Right lobe of liver (tissue), 6 donors: ENCODE data around the gene TSPAN31. TPM values are rescaled to one million over a fixed set of nuclear protein-coding genes. Genes with fewer than 3 reads are reported as not detected.
A peak's percentile ranks its signal among the peaks of the same experiment; 100 is the strongest.

Source experiments
- ATAC-seq, 4 donors: fragments of 200-7000 bp; cut with Tn5 transposase; one replicate each; pipeline ENCODE4 v1.9.1; 2020; ENCODE audit warnings: mild to moderate bottlenecking in 4 of 4, moderate library complexity in 4 of 4
- DNase-seq, 3 donors: peaks; one replicate each; pipeline ENCODE4 v3.0.0-alpha.2; 2020
- H3K27ac ChIP-seq, 3 donors: fragments of 200-600 bp; one replicate each; pipeline ENCODE4 v1.8.0; 2022
- H3K27me3 ChIP-seq, 2 donors: fragments of 200-600 bp; one replicate each; pipeline ENCODE4 v1.8.0; 2022
- H3K36me3 ChIP-seq, 4 donors: fragments of 200-600 bp; sonication (generic) in 1 of 4; one replicate each; pipeline versions ENCODE4 v1.5.1 to v1.8.0; 2017 to 2022; ENCODE audit warnings: control low read depth in 1 of 4
- H3K4me1 ChIP-seq, 4 donors: fragments of 200-600 bp; sonication (generic) in 1 of 4; one replicate each; pipeline versions ENCODE4 v1.5.1 to v1.8.0; 2017 to 2022; ENCODE audit warnings: control low read depth in 1 of 4
- H3K4me3 ChIP-seq, 3 donors: fragments of 200-600 bp; one replicate each; pipeline ENCODE4 v1.8.0; 2022
- H3K9me3 ChIP-seq, 4 donors: fragments of 200-600 bp; sonication (generic) in 1 of 4; one replicate each; pipeline versions ENCODE4 v1.5.1 to v1.8.0; 2017 to 2022; ENCODE audit warnings: control low read depth in 1 of 4
- CTCF ChIP-seq, 4 donors: fragments of 200-600 bp in 3 of 4; fragments of 450-650 bp in 1 of 4; IDR thresholded peaks; one replicate each; pipeline versions ENCODE4 v1.5.1 to v1.8.0; 2016 to 2022; ENCODE audit warnings: antibody characterized with exemption in 4 of 4, mild to moderate bottlenecking in 2 of 4
- POLR2A ChIP-seq: fragments of 450-650 bp; IDR thresholded peaks from one replicate; pipeline ENCODE4 v1.6.1; 2017; ENCODE audit warnings: antibody characterized with exemption, mild to moderate bottlenecking
- WGBS: methylation state at CpG from one replicate; pipeline ENCODE4 v1.1.6; 2018; ENCODE audit warnings: low coverage, low lambda C conversion rate; ENCODE audit not compliant: insufficient coverage; ENCODE audit errors: missing lambda C conversion rate; 5-methylcytosine and 5-hydroxymethylcytosine counted together
- intact Hi-C, 2 donors: fragments of 100-400 bp; cut with DNase I; formaldehyde crosslinking; loops; one replicate each; pipeline versions ENCODE4 v1.11.2 to v1.14.1; 2022
- long read RNA-seq: library from polyadenylated mRNA; unstranded; transcript quantifications from one replicate; pipeline ENCODE4 v2.0.0, GENCODE V29; 2019
- total RNA-seq, 6 experiments: library from RNA; depleted of rRNA in 2 of 6; stranded (reverse); fragments of >200 nt in 2 of 6; fragmentation: NEBNext Ultra II Directional in 3 of 6; extraction: Animal tissue kit (Norgen Biotek cat#: 25700) in 3 of 6; gene quantifications; one replicate each; pipeline versions ENCODE4 v1.1.0 to v1.2.4, GENCODE V29; 2016 to 2023
- donor health status: DM: no; HTN: yes; CAD: no.
- donor health status: DM: no; HTN: no; CAD: no.
- donor health status: DM: no; HTN: no; CAD: no.
- donor health status: DM: no; HTN: yes; CAD: no.
- donor health status: DM: no; HTN: yes; CAD: no.

Gene TSPAN31
- total RNA-seq = 10 to 100 TPM; 15.1 to 34.4 (median 20.6) TPM
- long read RNA-seq, partial matches to known transcripts = 2 of 4 reads
- long read RNA-seq, other reads (novel, unspliced or antisense) = 0 of 4 reads

GRCh38 chr12:57744777-57745484 is at the start of gene TSPAN31:
TSS of gene TSPAN31 (plus strand) at chr12:57745039. CDS start at chr12:57745155, 116 bp downstream.
- intact Hi-C loops = no loop called here
- ATAC-seq (peak; percentile 91 to 96 (median 95)), DNase-seq (peak; percentile 96 to 98 (median 97))
- no peaks in the 10 kb centered on the region for H3K9me3 ChIP-seq
- no peaks in the 10 kb centered on the region for H3K27me3 ChIP-seq
- H3K27ac ChIP-seq = peak within 1 kb of the TSS; percentile 76 to 94 (median 93)
- H3K36me3 ChIP-seq = peaks cover 0 to 25% (median 13%) of the 10 kb centered on the region in 4 donors
- H3K4me1 ChIP-seq = peaks cover 0 to 8% (median 0%) of the 10 kb centered on the region in 4 donors
- WGBS = under 1% methylated on average over 22 of the region's 29 CpGs
- no peak for TF ChIP-seq CTCF (IDR thresholded peaks at IDR 0.05)
- peak; percentile 56 for TF ChIP-seq POLR2A
- peak within 1 kb of the TSS; percentile 73 to 82 (median 78) for H3K4me3 ChIP-seq

GRCh38 chr12:57695770-57696432 is 48.9 kb upstream of the TSPAN31 start:
- 82% methylated on average over 9 of the region's 11 CpGs for WGBS

GRCh38 chr12:57697076-57697475 is 47.8 kb upstream of the TSPAN31 start:
- intact Hi-C loops = no loop called here
- Histone ChIP-seq H3K36me3 (peaks cover 0 to 20% (median 10%) of the 10 kb centered on the region in 4 donors), H3K9me3 (no peaks in the 10 kb centered on the region), H3K4me1 (peaks cover 0 to 22% (median 9%) of the 10 kb centered on the region in 4 donors), H3K4me3 (no peak overlapping the region), H3K27ac (no peak overlapping the region), H3K27me3 (no peaks in the 10 kb centered on the region)
- ATAC-seq (no peak), DNase-seq (no peak)
- TF ChIP-seq CTCF (IDR thresholded peaks at IDR 0.05) = no peak
- TF ChIP-seq POLR2A = no peak
- 100% methylated on average over 1 of the region's 1 CpG for WGBS

More at GRCh38 chr12:57695770-57696432, 48.9 kb upstream of the TSPAN31 start:
- TF ChIP-seq CTCF (IDR thresholded peaks at IDR 0.05) = no peak
- no peak for TF ChIP-seq POLR2A
- Histone ChIP-seq H3K4me3 (no peak overlapping the region), H3K27me3 (no peaks in the 10 kb centered on the region), H3K27ac (no peak overlapping the region), H3K9me3 (no peaks in the 10 kb centered on the region), H3K4me1 (peaks cover 0 to 22% (median 9%) of the 10 kb centered on the region in 4 donors), H3K36me3 (peaks cover 0 to 20% (median 10%) of the 10 kb centered on the region in 4 donors)
- DNase-seq (no peak), ATAC-seq (no peak)
- intact Hi-C loops = no loop called here

- Histone ChIP-seq H3K27me3 (no peaks in the 10 kb centered on the region), H3K36me3 (peaks cover 0 to 22% (median 11%) of the 10 kb centered on the region in 4 donors), H3K4me1 (peaks cover 0 to 16% (median 7%) of the 10 kb centered on the region in 4 donors), H3K27ac (no peak overlapping the region), H3K9me3 (no peaks in the 10 kb centered on the region), H3K4me3 (no peak overlapping the region)
- TF ChIP-seq CTCF (IDR thresholded peaks at IDR 0.05) (no peak), POLR2A (no peak)
- intact Hi-C loops = no loop called here
- 68% methylated on average over 3 of the region's 3 CpGs for WGBS
- DNase-seq = no peak
- ATAC-seq = no peak
Observed at GRCh38 chr12:57698414-57698813, 46.4 kb upstream of the TSPAN31 start.
